OCI-LY7 (cell line): ENCODE results near the gene PPIG. TPM values are rescaled to one million over a fixed set of nuclear protein-coding genes. Genes with fewer than 3 reads are reported as not detected.
"Not testable (repeated sequence)": the region's sequence is repeated elsewhere in the genome, so short reads cannot be mapped to it uniquely, and the experiment has no call there.

Experiments used
- BruUV-seq: library from RNA; stranded (reverse); fragments of 400-500 nt; replicated peaks from 2 replicates; lab custom pipeline; 2021; lab: Mats Ljungman, UMichigan
- CTCF ChIA-PET: fragments of 300-600 bp; sonication (Branson Sonifier 250); formaldehyde crosslinking; loops from one replicate; lab custom pipeline; 2022; ENCODE audit warnings: antibody characterized with exemption; ENCODE audit not compliant: unreplicated experiment; lab: Charles Lee
- POLR2A ChIA-PET: fragments of 300-600 bp; sonication (Branson Sonifier 250); formaldehyde crosslinking; loops from one replicate; lab custom pipeline; 2022; ENCODE audit warnings: antibody characterized with exemption; lab: Charles Lee
- DNase-seq: peaks from one replicate; pipeline ENCODE4 v3.0.0-alpha.2; 2015; ENCODE audit warnings: low spot score
- H2AFZ ChIP-seq: fragments of 200-600 bp; sonication (generic), shearing (Covaris generic); 2 replicates; pipeline ENCODE4 v1.6.1; 2014; ENCODE audit warnings: mild to moderate bottlenecking, antibody characterized with exemption, low read length, moderate library complexity
- H3K27ac ChIP-seq: fragments of 200-600 bp; sonication (generic); 2 replicates; pipeline ENCODE4 v1.5.1; 2014; ENCODE audit warnings: mixed run types, low read depth, mild to moderate bottlenecking, moderate library complexity, low read length, inconsistent platforms; ENCODE audit not compliant: poor library complexity, severe bottlenecking
- H3K36me3 ChIP-seq: fragments of 200-600 bp; sonication (generic); 2 replicates; pipeline ENCODE4 v1.6.1; 2014; ENCODE audit warnings: mild to moderate bottlenecking, antibody characterized with exemption, low read length, moderate library complexity, mixed read lengths; ENCODE audit not compliant: insufficient read depth
- H3K4me1 ChIP-seq: fragments of 200-600 bp; sonication (generic); 2 replicates; pipeline ENCODE4 v1.5.1; 2014; ENCODE audit warnings: mild to moderate bottlenecking, low read length; ENCODE audit not compliant: insufficient read depth, poor library complexity, severe bottlenecking
- H3K4me2 ChIP-seq: fragments of 200-600 bp; sonication (generic); 2 replicates; pipeline ENCODE4 v1.6.1; 2014; ENCODE audit warnings: mild to moderate bottlenecking, low read length
- H3K4me3 ChIP-seq: fragments of 200-600 bp; sonication (generic); 2 replicates; pipeline ENCODE4 v1.5.1; 2014; ENCODE audit warnings: mild to moderate bottlenecking, low read depth, low read length; ENCODE audit not compliant: poor library complexity, severe bottlenecking
- H3K79me2 ChIP-seq: fragments of 200-600 bp; sonication (generic); 2 replicates; pipeline ENCODE4 v1.6.1; 2016; ENCODE audit warnings: low read depth, mild to moderate bottlenecking, low read length, moderate library complexity, mixed read lengths; ENCODE audit not compliant: insufficient read depth
- H3K9me2 ChIP-seq: fragments of 200-600 bp; sonication (generic); 2 replicates; pipeline ENCODE4 v1.6.1; 2016; ENCODE audit warnings: mild to moderate bottlenecking, low read length, mixed read lengths; ENCODE audit not compliant: insufficient read depth
- H3K9me3 ChIP-seq: fragments of 200-600 bp; sonication (generic); 2 replicates; pipeline ENCODE4 v1.6.1; 2014; ENCODE audit warnings: mild to moderate bottlenecking, mixed run types, low read length, mixed read lengths
- H4K20me1 ChIP-seq: fragments of 200-600 bp; sonication (generic); 2 replicates; pipeline ENCODE4 v1.6.1; 2014; ENCODE audit warnings: mild to moderate bottlenecking, antibody characterized with exemption, low read length, moderate library complexity, mixed read lengths; ENCODE audit not compliant: insufficient read depth
- EZH2phosphoT487 ChIP-seq: fragments of 200-600 bp; sonication (generic); IDR thresholded peaks from 2 replicates; pipeline ENCODE4 v1.6.1; 2018; ENCODE audit warnings: low read depth, borderline replicate concordance, mild to moderate bottlenecking, mixed run types, antibody characterized with exemption, low read length, moderate library complexity, mixed read lengths
- intact Hi-C: fragments of 100-400 bp; cut with micrococcal nuclease; formaldehyde crosslinking; loops from one replicate; pipeline ENCODE4 v1.10.0; 2022; ENCODE audit not compliant: unreplicated experiment
- total RNA-seq, 2 experiments: library from RNA; depleted of rRNA in 1 of 2; stranded (reverse); fragments of >200 nt in 1 of 2; shearing (Covaris generic) in 1 of 2; gene quantifications; 2 replicates each; pipeline ENCODE4 v1.2.3, GENCODE V29; 2014 to 2022
- TF ChIP-seq, protein P1 (sequence below): fragments of 200-600 bp; sonication (generic); conservative IDR thresholded peaks from 2 replicates; pipeline ENCODE4 v1.5.1; 2014; ENCODE audit warnings: mild to moderate bottlenecking, antibody characterized with exemption, low read length, moderate library complexity, mixed read lengths

The PPIG gene
- total RNA-seq, 2 experiments from 2014 or later = 33.5 to 65.7 TPM

GRCh38 chr2:169573160-169573973 is 10.8 kb upstream of the PPIG start, which contains the start of gene FASTKD1:
Gene FASTKD1, minus strand, starts transcription at chr2:169573865. Its CDS starts 1,836 bp downstream, at chr2:169572029.
- Histone ChIP-seq H3K79me2 (peaks cover 45% of the 10 kb centered on the region), H3K9me2 (no peaks in the 10 kb centered on the region), H3K4me3 (peak within 1 kb of the TSS; percentile 92), H3K27ac (peak within 1 kb of the TSS; percentile 56), H2AFZ (peak within 1 kb of the TSS; percentile 95), H3K9me3 (no peaks in the 10 kb centered on the region), H3K4me2 (peak within 1 kb of the TSS; percentile 95), H3K4me1 (peaks cover 19% of the 10 kb centered on the region), H3K36me3 (peaks cover 22% of the 10 kb centered on the region), H4K20me1 (peaks cover 5% of the 10 kb centered on the region; the same call in 1 of the 2 replicates)
- ChIA-PET CTCF (interaction anchor here (1.0 to 1.1 kb wide), 2 partner anchors 11 to 42 kb away, joined by 3 to 4 read pairs; partner anchors contain the start of gene PPIG), POLR2A (interaction anchor here (0.9 to 2.8 kb wide), 9 partner anchors 10 to 230 kb away, joined by 3 to 39 read pairs (median 4); partner anchors contain the start of gene PPIG)
- DNase-seq = peak; percentile 96
- TSS peak; percentile 73 for BruUV-seq
- intact Hi-C loops = loop anchor here (1.0 kb wide), 1 partner anchor 11 kb away; the partner anchor contains the start of gene PPIG
- TF ChIP-seq, protein P1, sequence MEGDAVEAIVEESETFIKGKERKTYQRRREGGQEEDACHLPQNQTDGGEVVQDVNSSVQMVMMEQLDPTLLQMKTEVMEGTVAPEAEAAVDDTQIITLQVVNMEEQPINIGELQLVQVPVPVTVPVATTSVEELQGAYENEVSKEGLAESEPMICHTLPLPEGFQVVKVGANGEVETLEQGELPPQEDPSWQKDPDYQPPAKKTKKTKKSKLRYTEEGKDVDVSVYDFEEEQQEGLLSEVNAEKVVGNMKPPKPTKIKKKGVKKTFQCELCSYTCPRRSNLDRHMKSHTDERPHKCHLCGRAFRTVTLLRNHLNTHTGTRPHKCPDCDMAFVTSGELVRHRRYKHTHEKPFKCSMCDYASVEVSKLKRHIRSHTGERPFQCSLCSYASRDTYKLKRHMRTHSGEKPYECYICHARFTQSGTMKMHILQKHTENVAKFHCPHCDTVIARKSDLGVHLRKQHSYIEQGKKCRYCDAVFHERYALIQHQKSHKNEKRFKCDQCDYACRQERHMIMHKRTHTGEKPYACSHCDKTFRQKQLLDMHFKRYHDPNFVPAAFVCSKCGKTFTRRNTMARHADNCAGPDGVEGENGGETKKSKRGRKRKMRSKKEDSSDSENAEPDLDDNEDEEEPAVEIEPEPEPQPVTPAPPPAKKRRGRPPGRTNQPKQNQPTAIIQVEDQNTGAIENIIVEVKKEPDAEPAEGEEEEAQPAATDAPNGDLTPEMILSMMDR = no peak
- no peak for TF ChIP-seq EZH2phosphoT487

DNA sequence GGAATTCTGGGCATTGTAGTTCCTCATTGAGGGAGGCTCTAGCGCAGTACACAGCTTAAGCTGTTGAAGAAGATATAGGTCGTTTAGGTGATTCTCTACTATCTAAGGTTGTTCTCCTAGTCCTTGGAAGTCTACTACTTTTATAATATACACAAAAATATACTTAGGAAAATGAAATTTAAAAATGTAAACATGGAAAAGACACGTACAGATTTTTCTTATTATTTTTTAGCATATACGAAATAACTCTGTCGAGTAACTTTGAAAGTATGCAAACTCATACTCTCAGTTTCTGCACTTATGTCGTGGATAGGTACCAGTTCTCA is 10.2 kb upstream of the PPIG start:
- no peak overlapping the region for H3K27ac ChIP-seq
- peaks cover 45% of the 10 kb centered on the region for H3K79me2 ChIP-seq
- H3K4me2 ChIP-seq = peak overlapping the region; percentile 34; the same call in 1 of the 2 replicates
- no peaks in the 10 kb centered on the region for H3K9me3 ChIP-seq
- ChIA-PET CTCF (interaction anchor here (1.0 kb wide), 1 partner anchor 11 kb away, joined by 4 read pairs; the partner anchor contains the start of gene PPIG), POLR2A (interaction anchor here (1.0 to 2.8 kb wide), 4 partner anchors 9 to 66 kb away, joined by 3 to 39 read pairs (median 4); partner anchors contain the start of gene PPIG)
- intact Hi-C loops = loop anchor here (1.0 kb wide), 1 partner anchor 10 kb away; the partner anchor contains the start of gene PPIG
- peaks cover 19% of the 10 kb centered on the region for H3K36me3 ChIP-seq
- DNase-seq = no peak
- H3K4me1 ChIP-seq = peaks cover 19% of the 10 kb centered on the region
- peak overlapping the region; percentile 92 for H3K4me3 ChIP-seq
- peaks cover 5% of the 10 kb centered on the region; the same call in 1 of the 2 replicates for H4K20me1 ChIP-seq
- no TSS peak for BruUV-seq
- H2AFZ ChIP-seq = peak overlapping the region; percentile 95; the same call in 1 of the 2 replicates
- TF ChIP-seq EZH2phosphoT487 = no peak
- H3K9me2 ChIP-seq = no peaks in the 10 kb centered on the region

DNA sequence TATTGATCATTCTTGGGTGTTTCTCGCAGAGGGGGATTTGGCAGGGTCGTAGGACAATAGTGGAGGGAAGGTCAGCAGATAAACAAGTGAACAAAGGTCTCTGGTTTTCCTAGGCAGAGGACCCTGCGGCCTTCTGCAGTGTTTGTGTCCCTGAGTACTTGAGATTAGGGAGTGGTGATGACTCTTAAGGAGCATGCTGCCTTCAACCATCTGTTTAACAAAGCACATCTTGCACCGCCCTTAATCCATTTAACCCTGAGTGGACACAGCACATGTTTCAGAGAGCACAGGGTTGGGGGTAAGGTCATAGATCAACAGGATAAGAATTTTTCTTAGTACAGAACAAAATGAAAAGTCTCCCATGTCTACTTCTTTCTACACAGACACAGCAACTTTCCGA is 9.6 kb upstream of the PPIG start:
- Histone ChIP-seq H3K36me3 (peaks cover 16% of the 10 kb centered on the region), H3K79me2 (peaks cover 39% of the 10 kb centered on the region), H3K4me1 (peaks cover 19% of the 10 kb centered on the region)
- H3K4me3 ChIP-seq, H3K4me2 ChIP-seq, CTCF ChIA-PET, H3K9me2 ChIP-seq, H3K9me3 ChIP-seq, H3K27ac ChIP-seq, H2AFZ ChIP-seq, H4K20me1 ChIP-seq, intact Hi-C loops, BruUV-seq, DNase-seq: not testable (repeated sequence)
- POLR2A ChIA-PET = interaction anchor here (1.0 kb wide), 1 partner anchor 24 kb away, joined by 3 read pairs; no protein-coding TSS in a partner anchor

GRCh38 chr2:169575264-169575663 is 8.9 kb upstream of the PPIG start:
- H3K9me2 ChIP-seq, H3K27ac ChIP-seq, H2AFZ ChIP-seq, H3K4me2 ChIP-seq, H3K9me3 ChIP-seq, CTCF ChIA-PET, POLR2A ChIA-PET, intact Hi-C loops, BruUV-seq, DNase-seq, H3K4me3 ChIP-seq, H4K20me1 ChIP-seq: not testable (repeated sequence)
- peaks cover 12% of the 10 kb centered on the region for H3K36me3 ChIP-seq
- peaks cover 16% of the 10 kb centered on the region for H3K4me1 ChIP-seq
- peaks cover 32% of the 10 kb centered on the region for H3K79me2 ChIP-seq
